Mononuclear cell (primary cell): ENCODE data around the gene CCNF. TPM values are rescaled to one million over a fixed set of nuclear protein-coding genes. Genes with fewer than 3 reads are reported as not detected.
"Not testable (repeated sequence)": the region's sequence is repeated elsewhere in the genome, so short reads cannot be mapped to it uniquely, and the experiment has no call there.

ENCODE experiments used
- H3K27me3 ChIP-seq: 2 replicates; pipeline ENCODE4 v1.6.0; 2011; ENCODE audit warnings: low read length, control low read depth; ENCODE audit not compliant: insufficient read depth
- H3K4me1 ChIP-seq: 2 replicates; pipeline ENCODE4 v1.5.1; 2011; ENCODE audit warnings: mild to moderate bottlenecking, low read length, control low read depth; ENCODE audit not compliant: insufficient read depth
- H3K4me3 ChIP-seq: 2 replicates; pipeline ENCODE4 v1.5.1; 2011; ENCODE audit warnings: mild to moderate bottlenecking, low read length, moderate library complexity
- H3K9me3 ChIP-seq: 2 replicates; pipeline ENCODE4 v1.5.1; 2011; ENCODE audit warnings: low read depth, mild to moderate bottlenecking, control low read depth, low read length
- total RNA-seq: library from RNA; depleted of rRNA; stranded (reverse); fragments of >200 nt; gene quantifications from one replicate; pipeline ENCODE4 v1.2.3, GENCODE V29; 2012

Gene CCNF
- total RNA-seq, 1 donor = 1.2 TPM

DNA sequence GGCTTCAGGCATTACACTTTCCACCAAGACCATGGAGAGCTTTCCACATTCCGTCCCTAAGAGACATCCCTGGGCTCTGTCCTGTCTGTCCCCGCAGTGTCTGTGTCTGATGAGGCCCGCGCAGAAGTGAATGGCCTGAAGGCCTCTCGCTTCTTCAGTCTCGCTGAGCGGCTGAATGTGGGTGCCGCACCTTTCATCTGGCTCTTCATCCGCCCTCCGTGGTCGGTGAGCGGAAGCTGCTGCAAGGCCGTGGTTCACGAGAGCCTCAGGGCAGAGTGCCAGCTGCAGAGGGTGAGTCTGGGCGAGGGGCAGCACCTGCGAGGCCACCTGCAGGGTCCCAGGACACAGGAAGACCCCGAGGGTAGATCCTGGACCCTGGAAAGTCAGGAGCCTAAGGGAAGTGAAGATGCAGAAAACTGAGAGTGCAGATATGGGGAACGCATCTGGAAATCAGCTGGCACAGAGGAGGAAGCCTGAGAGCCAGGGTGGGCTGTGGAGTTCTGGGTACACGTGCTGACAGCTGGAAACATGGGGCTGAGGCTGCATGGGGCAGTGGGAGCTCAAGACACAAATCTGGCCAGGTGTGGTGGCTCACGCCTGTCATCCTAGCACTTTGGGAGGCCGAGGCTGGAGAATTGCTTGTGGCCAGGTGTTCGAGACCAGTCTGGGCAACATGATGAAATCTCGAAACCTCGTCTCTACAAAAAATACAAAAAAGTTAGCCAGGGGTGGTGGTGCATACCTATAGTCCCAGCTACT is 8.0 kb downstream of the CCNF start:
- Histone ChIP-seq H3K9me3 (no peaks in the 10 kb centered on the region), H3K4me1 (no peaks in the 10 kb centered on the region), H3K4me3 (no peak overlapping the region), H3K27me3 (no peaks in the 10 kb centered on the region)

DNA sequence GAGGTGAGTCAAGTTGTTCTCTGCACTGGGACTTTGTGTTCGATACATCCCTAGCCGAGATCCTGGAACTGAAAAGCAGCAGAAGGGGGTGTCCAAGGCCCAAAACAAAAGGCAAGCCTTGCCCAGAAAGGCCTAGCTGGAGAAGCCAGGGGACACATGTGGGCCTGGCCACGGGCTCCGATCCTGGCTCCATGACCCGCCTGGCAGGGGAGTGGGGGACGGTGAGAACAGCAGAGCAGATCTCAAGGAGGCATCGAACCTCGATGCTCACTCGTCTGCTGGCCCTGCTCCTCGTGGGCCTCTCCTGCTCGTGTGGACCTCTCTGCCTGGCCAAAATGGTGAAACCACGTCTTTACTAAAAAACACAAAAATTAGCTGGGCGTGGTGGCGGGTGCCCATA is 8.9 kb downstream of the CCNF start:
- Histone ChIP-seq H3K27me3 (no peaks in the 10 kb centered on the region), H3K4me1 (no peaks in the 10 kb centered on the region), H3K9me3 (no peaks in the 10 kb centered on the region), H3K4me3 (no peak overlapping the region)

DNA sequence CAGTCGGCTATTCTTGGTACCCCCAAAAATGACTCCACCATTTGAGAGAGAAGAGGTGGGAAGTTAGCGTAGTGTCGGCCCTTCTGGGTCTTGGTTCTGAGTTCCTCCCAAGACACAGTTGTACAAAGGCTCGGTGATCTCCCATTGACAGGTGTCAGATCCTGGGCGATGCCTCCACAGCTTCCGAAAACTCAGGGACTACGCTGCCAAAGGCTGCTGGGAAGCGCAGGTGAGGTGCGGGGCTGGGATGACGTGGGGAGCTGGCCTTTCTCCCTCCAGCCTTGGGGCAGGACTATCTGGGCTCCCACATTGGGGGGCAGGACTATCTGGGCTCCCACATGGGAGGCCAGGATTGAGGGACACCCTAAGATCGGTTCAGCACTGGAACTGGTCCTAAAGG is 10.4 kb downstream of the CCNF start:
- no peaks in the 10 kb centered on the region for H3K27me3 ChIP-seq
- H3K4me1 ChIP-seq = no peaks in the 10 kb centered on the region
- H3K9me3 ChIP-seq = no peaks in the 10 kb centered on the region
- no peak overlapping the region for H3K4me3 ChIP-seq

DNA sequence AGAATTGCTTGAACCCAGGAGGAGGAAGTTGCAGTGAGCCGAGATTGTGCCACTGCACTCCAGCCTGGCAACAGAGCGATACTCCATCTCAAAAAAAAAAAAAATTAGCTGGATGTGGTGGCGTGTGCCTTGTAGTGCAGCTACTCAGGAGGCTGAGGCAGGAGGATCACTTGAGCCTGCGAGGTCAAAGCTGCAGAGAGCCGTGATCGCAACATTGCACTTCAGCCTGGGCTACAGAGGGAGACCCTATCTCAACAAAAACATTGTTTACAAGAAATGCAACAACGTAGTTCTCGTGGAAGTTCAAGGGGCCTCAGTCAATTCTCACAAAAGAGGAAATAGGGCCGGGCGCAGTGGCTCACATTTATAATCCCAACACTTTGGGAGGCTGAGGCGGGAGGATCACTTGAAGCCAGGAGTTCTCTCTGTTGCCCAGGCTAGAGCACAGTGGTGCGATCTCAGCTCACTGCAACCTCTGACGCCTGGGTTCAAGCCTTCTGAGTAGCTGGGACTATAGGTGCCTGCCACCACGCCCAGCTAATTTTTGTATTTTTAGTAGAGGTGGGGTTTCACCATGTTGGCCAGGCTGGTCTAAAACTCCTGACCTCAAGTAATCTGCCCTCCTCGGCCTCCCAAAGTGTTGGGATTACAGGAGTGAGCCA is 12.0 kb downstream of the CCNF start:
- not testable (repeated sequence) for H3K9me3 ChIP-seq, H3K4me3 ChIP-seq, H3K27me3 ChIP-seq, H3K4me1 ChIP-seq

DNA sequence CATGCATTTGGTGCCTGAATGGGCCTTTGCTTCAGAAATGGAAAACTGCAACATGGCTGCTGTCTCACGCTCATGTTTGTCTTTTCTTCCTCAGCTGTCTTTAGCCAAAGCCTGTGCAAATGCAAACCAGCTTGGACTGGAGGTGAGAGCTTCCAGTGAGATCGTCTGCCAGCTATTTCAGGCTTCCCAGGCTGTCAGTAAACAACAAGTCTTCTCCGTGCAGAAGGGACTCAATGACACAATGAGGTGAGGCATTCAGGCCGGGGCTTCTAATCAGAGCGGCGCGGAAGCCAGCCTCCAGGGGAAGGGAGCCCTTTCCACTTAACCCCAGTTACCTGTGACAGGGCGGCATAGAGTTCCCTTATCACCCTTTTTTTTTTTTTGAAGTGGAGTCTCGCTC is 14.3 kb downstream of the CCNF start:
- H3K4me1 ChIP-seq = no peaks in the 10 kb centered on the region

DNA sequence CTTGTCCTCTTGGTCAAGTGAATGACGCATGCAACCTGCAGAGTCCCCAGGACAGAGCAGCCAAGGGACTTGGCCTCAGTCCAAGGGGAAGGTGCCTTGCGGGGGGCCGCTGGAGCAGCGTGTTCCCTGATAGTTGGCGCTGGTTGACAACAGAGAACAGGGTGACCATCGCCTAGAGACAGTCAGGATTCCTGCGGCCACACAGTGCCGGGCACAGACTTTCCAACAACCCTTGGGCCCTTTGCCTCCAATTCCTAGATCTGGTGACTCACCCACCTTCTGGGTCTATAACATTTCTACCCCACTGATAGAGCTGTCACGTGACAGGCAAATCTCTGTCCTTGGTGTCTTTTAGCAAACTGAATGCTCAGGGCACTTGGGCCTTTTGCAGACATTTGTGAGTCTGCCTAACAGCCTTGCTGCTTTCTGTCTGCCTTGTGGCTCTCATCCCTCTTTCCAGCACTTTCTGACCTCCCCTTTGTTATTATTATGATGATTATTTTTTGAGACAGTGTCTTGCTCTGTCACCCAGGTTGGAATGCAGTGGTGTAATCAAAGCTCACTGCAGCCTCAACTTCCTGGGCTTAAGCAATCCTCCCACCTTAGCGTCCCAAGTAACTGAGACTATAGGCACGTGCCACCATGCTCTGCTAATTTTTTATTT is 18.8 kb downstream of the CCNF start:
- Histone ChIP-seq H3K9me3 (no peaks in the 10 kb centered on the region), H3K27me3 (no peaks in the 10 kb centered on the region), H3K4me3 (no peak overlapping the region), H3K4me1 (no peaks in the 10 kb centered on the region)

More for the DNA sequence above, 14.3 kb downstream of the CCNF start:
- H3K9me3 ChIP-seq = no peaks in the 10 kb centered on the region
- H3K27me3 ChIP-seq = no peaks in the 10 kb centered on the region
- H3K4me3 ChIP-seq = no peak overlapping the region

DNA sequence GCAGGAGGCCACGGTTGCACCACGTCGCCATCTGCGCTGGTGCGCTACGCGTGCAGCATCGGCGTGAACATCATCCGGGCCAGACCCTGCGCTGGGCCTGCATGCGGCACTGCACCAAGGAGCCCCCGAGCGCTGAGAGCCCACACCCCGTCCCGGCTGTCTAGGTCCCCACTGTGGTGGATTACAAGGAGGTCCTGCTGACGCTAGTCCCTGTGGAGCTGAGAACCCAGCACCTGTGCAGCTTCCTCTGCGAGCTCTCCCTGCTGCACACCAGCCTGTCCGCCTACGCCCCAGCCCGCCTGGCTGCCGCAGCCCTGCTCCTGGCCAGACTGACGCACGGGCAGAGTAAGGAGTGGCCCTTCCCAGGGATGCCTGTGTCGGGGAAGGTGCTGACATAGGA is 19.9 kb downstream of the CCNF start:
- no peak overlapping the region for H3K4me3 ChIP-seq
- H3K4me1 ChIP-seq = no peaks in the 10 kb centered on the region
- no peaks in the 10 kb centered on the region for H3K9me3 ChIP-seq
- H3K27me3 ChIP-seq = no peaks in the 10 kb centered on the region

DNA sequence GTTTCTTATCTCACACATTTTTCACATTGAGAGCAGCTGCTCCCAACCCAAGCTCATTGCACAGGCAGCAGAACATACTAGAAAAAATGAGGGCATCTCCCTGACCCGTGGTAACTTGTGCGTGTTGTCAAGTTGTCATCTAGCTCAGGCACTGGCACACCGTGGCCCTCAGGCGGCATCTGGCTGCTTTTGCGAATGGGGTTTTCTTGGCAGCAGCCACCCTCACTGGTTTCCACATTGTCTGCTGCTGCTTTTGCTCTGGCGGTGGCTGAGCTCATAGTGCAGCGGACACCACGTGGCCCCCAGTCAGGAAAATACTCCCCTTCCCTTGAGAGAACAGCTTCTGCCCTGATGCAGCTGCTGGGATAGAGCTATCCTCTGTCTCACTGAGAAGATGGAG is 21.3 kb downstream of the CCNF start:
- no peaks in the 10 kb centered on the region for H3K9me3 ChIP-seq
- H3K4me3 ChIP-seq = no peak overlapping the region
- H3K4me1 ChIP-seq = no peaks in the 10 kb centered on the region
- no peaks in the 10 kb centered on the region for H3K27me3 ChIP-seq

DNA sequence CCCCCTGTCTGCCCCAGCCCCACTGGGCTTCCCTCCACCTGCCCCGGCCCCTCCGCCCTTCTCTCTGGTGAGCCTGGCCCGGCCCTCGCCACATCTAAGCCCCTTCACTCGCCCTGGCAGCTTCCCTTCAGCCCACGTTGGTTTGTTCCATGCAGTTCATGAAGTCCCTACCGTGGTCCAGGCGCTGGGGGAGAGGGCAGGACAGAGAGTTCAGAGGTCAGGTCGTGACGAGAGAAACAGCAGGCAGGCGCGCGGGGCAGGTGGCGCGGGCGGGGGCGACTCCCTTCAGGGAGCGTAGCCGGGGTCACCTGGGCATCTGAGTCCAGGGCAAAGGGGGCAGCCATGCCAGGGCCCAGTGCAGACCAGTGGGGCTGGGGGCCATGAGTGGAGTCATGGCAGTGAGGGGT is 21.7 kb downstream of the CCNF start:
- no peak overlapping the region for H3K4me3 ChIP-seq
- no peaks in the 10 kb centered on the region for H3K9me3 ChIP-seq
- H3K27me3 ChIP-seq = no peaks in the 10 kb centered on the region
- no peaks in the 10 kb centered on the region for H3K4me1 ChIP-seq

DNA sequence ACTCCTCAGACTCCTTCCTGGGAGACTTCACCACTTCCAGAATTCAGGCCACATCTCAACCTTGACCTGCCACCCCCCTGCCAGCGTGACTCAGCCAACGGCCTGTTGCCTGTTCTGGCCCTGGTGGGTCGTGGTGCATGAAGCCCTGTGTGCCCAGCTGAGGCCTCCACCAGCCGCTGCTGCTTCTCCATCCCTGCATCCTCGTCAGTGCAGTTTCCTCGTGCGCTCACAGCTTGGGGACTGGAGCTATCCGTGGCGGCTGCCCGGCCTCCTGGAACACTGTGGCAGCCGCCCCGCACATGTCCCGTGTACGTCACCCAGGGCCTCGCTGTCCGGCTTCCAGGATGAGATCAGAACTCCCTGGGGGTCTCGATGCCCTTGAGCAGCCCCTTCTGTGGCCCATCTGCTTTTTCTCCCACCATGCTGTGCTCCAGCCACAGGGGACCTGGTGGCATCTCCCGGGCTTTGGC is 22.6 kb downstream of the CCNF start:
- no peaks in the 10 kb centered on the region for H3K9me3 ChIP-seq
- no peaks in the 10 kb centered on the region for H3K4me1 ChIP-seq
- no peaks in the 10 kb centered on the region for H3K27me3 ChIP-seq
- no peak overlapping the region for H3K4me3 ChIP-seq

DNA sequence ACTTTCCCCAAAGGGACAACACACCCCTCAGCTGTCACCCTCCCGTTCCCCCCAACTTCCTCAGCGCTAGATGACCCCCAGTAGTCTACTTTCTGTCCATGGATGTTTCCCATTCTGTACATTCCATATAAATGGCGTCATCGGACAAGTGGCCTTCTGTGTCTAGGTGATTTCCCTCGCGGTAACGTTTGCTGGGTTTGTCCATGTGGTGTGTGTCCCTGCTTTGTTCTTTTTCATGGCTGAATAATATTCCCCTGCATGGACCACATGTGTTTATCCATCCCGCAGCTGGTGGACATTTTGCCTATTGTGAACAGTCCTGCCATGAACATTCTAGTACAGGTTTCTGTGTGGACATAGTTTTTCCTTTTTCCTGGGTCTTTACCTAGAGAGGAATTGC is 23.4 kb downstream of the CCNF start:
- no peak overlapping the region for H3K4me3 ChIP-seq

DNA sequence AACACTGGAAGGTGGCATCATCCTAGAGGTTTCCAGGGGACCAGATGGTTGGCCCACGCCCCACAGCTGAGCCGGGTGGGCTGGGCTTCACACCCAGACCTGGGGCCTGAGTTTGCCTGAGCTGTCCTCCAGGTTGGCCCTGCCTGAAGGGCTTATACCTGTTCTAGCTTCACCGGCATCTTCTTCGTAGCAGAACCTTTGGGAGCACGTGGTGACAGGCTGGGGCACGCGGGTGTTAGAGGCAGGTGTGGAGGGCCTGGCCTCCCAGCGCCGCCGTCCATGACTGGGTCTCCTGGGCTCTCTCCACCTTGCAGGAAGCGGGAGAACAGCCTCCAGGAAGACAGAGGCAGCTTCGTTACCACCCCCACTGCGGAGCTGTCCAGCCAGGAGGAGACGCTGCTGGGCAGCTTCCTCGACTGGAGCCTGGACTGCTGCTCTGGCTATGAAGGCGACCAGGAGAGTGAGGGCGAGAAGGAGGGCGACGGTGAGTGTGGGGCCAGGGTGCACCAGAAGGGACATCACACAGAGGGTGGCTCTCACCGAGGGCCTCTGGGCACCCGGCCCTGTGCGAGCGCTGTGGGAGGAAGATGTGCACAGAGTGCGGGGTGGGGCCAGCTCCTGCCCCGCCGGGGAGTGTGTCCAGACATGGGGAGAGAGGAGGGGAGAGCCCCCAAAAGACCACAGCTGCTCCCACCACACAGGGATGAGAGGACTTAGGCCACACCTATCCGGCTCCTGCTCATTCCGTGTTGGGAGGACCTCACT is 26.0 kb downstream of the CCNF start:
- Histone ChIP-seq H3K9me3 (no peaks in the 10 kb centered on the region), H3K4me1 (peaks cover 7% of the 10 kb centered on the region), H3K27me3 (no peaks in the 10 kb centered on the region), H3K4me3 (no peak overlapping the region)

More for the DNA sequence above, 23.4 kb downstream of the CCNF start:
- H3K9me3 ChIP-seq = no peaks in the 10 kb centered on the region
- no peaks in the 10 kb centered on the region for H3K27me3 ChIP-seq
- H3K4me1 ChIP-seq = no peaks in the 10 kb centered on the region

DNA sequence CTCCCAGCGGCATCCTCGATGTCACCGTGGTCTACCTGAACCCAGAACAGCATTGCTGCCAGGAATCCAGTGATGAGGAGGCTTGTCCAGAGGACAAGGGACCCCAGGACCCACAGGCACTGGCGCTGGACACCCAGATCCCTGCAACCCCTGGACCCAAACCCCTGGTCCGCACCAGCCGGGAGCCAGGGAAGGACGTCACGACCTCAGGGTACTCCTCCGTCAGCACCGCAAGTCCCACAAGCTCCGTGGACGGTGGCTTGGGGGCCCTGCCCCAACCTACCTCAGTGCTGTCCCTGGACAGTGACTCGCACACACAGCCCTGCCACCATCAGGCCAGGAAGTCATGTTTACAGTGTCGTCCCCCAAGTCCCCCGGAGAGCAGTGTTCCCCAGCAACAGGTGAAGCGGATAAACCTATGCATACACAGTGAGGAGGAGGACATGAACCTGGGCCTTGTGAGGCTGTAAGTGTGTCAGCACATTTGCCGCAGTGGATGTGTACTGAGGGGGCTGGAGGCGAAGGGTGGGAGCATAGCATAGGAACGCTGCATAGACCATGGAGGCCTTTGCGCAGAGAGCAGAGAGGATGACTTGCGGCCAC is 27.4 kb downstream of the CCNF start:
- no peak overlapping the region for H3K4me3 ChIP-seq
- peaks cover 11% of the 10 kb centered on the region for H3K4me1 ChIP-seq
- H3K27me3 ChIP-seq = no peaks in the 10 kb centered on the region
- H3K9me3 ChIP-seq = no peaks in the 10 kb centered on the region

DNA sequence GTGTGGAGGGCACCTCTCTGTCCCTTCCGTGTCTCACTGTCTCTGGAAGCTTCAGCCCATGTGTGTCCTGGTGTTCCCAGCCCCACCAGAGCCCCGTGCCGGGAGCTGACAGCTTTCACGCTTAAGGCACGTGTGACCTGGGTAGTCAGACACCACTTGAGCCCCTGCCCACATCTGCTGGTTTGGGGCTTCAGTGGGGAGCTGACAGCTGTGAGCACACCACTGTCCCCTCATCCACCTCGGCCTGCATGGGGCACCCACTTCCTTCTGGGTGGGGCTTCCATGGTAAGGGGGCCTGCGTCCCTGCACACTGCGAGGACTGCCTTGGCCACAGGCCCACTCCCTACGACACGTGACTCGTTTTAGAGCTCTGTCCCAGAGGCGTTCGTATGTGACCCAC is 28.0 kb downstream of the CCNF start:
- H3K9me3 ChIP-seq = no peaks in the 10 kb centered on the region
- peaks cover 11% of the 10 kb centered on the region for H3K4me1 ChIP-seq
- H3K27me3 ChIP-seq = no peaks in the 10 kb centered on the region
- H3K4me3 ChIP-seq = no peak overlapping the region

DNA sequence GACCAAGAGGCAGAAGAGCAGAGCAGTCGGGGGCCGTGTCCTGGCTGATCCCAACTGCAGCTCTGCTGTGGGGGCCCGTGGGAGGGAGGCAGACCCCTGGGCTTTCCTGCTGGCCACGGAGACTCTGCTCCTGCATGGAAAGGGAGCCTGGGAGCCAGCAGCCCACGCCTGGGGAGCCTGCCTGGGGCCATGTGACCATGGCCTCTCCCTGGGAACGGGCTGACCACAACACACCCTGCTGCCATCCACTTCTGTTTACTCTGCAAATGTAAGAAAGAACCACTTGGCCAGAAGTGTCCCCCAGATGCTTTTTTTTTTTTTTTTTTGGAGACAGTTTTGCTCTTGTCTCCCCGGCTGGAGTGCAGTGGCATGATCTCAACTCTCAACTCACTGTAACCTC is 28.7 kb downstream of the CCNF start:
- Histone ChIP-seq H3K4me1 (peaks cover 11% of the 10 kb centered on the region), H3K4me3 (no peak overlapping the region), H3K27me3 (no peaks in the 10 kb centered on the region), H3K9me3 (no peaks in the 10 kb centered on the region)
